Breast epithelium (tissue), 3 donors: ENCODE results near the gene MTUS2.

Experiments
- CTCF ChIP-seq, 3 donors: fragments of 450-650 bp; IDR thresholded peaks; one replicate each; pipeline ENCODE4 v1.5.1; 2016 to 2017; ENCODE audit warnings: antibody characterized with exemption in 3 of 3, mild to moderate bottlenecking in 3 of 3, moderate library complexity in 3 of 3
- POLR2AphosphoS5 ChIP-seq, 3 donors: sonication (generic); formaldehyde crosslinking; IDR thresholded peaks; one replicate each; pipeline ENCODE4 v1.6.1; 2017; ENCODE audit warnings: antibody characterized with exemption in 3 of 3

GRCh38 chr13:29493796-29494195 is 673.7 kb downstream of the MTUS2 start:
- TF ChIP-seq POLR2AphosphoS5 (IDR thresholded peaks at IDR 0.05) (no peak), CTCF (IDR thresholded peaks at IDR 0.05) (no peak)
